ENCODE data around the gene EPN1. TPM values are rescaled to one million over a fixed set of nuclear protein-coding genes. Genes with fewer than 3 reads are reported as not detected.
A peak's percentile ranks its signal among the peaks of the same experiment; 100 is the strongest.

The EPN1 gene
- polyA plus RNA-seq, 1 of the 3 experiments (the other 2 are of a cell fraction): 134 TPM

- Histone ChIP-seq H3K9me3 (no peaks in the 10 kb centered on the region), H3K27ac (ENCODE audit: low read depth in 2 of 2, low read length in 1 of 2) (peak overlapping the region in 1 of 2 experiments; percentile 94; a peak in 1 of 4 replicates), H3K79me2 (ENCODE audit: insufficient read depth) (peaks cover 33% of the 10 kb centered on the region), H3K4me1 (ENCODE audit: control insufficient read depth in 1 of 2, insufficient read depth in 2 of 2, low read depth in 1 of 2, low read length in 1 of 2) (peaks cover 5 to 35% of the 10 kb centered on the region in 2 experiments; a peak in 2 of 4 replicates), H3F3A (replicated peaks; ENCODE audit: insufficient read depth) (peaks cover 17% of the 10 kb centered on the region), H3K4me3 (ENCODE audit: low read depth in 2 of 2, low read length in 1 of 2) (peak overlapping the region; percentile 77 to 82), H3K9me2 (no peaks in the 10 kb centered on the region), H3K36me3 (replicated peaks in 1 of 2; ENCODE audit: control insufficient read depth in 1 of 2, insufficient read depth in 2 of 2, low read length in 1 of 2) (peaks cover 3 to 30% of the 10 kb centered on the region in 2 experiments), H2AFZ (ENCODE audit: low read depth) (no peak overlapping the region), H3K27me3 (ENCODE audit: insufficient read depth) (no peaks in the 10 kb centered on the region), H4K20me1 (ENCODE audit: insufficient read depth) (no peaks in the 10 kb centered on the region), H3K9ac (peak overlapping the region; percentile 77), H3K4me2 (peak overlapping the region; percentile 96)
- WGBS (ENCODE audit: low lambda C conversion rate): 64% methylated on average over 11 of the region's 25 CpGs
- ChIA-PET CTCF (interaction anchor here (0.7 to 4.5 kb wide), 5 partner anchors 9 to 508 kb away, joined by 3 to 30 read pairs (median 4); no protein-coding TSS in a partner anchor), POLR2A (no interaction called here)
- no peak for TF ChIP-seq RXRA (IDR thresholded peaks at IDR 0.05; ENCODE audit: borderline replicate concordance, low read depth)
- TF ChIP-seq, protein P1, sequence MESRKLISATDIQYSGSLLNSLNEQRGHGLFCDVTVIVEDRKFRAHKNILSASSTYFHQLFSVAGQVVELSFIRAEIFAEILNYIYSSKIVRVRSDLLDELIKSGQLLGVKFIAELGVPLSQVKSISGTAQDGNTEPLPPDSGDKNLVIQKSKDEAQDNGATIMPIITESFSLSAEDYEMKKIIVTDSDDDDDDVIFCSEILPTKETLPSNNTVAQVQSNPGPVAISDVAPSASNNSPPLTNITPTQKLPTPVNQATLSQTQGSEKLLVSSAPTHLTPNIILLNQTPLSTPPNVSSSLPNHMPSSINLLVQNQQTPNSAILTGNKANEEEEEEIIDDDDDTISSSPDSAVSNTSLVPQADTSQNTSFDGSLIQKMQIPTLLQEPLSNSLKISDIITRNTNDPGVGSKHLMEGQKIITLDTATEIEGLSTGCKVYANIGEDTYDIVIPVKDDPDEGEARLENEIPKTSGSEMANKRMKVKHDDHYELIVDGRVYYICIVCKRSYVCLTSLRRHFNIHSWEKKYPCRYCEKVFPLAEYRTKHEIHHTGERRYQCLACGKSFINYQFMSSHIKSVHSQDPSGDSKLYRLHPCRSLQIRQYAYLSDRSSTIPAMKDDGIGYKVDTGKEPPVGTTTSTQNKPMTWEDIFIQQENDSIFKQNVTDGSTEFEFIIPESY (IDR thresholded peaks at IDR 0.05; ENCODE audit: borderline replicate concordance, low read depth): no peak
- DNase-seq: peak; percentile 41
Measured at GRCh38 chr19:55648585-55649267, 26.3 kb upstream of the EPN1 start.

GRCh38 chr19:55649268-55650125, 25.5 kb upstream of the EPN1 start:
- no peak overlapping the region; a peak in 1 of 4 replicates for H3K27ac ChIP-seq (ENCODE audit: low read depth in 2 of 2, low read length in 1 of 2)
- H3F3A ChIP-seq (replicated peaks; ENCODE audit: insufficient read depth): peaks cover 17% of the 10 kb centered on the region
- no peaks in the 10 kb centered on the region for H3K27me3 ChIP-seq (ENCODE audit: insufficient read depth)
- H3K4me3 ChIP-seq (ENCODE audit: low read depth in 2 of 2, low read length in 1 of 2): peak overlapping the region in 1 of 2 experiments; percentile 82; a peak in 2 of 4 replicates
- peaks cover 25% of the 10 kb centered on the region for H3K79me2 ChIP-seq (ENCODE audit: insufficient read depth)
- H3K36me3 ChIP-seq (replicated peaks in 1 of 2; ENCODE audit: control insufficient read depth in 1 of 2, insufficient read depth in 2 of 2, low read length in 1 of 2): peaks cover 3 to 30% of the 10 kb centered on the region in 2 experiments
- peak overlapping the region; percentile 96 for H3K4me2 ChIP-seq
- H4K20me1 ChIP-seq (ENCODE audit: insufficient read depth): no peaks in the 10 kb centered on the region
- no peaks in the 10 kb centered on the region for H3K9me2 ChIP-seq
- TF ChIP-seq TAF1 (IDR thresholded peaks at IDR 0.05; ENCODE audit: borderline replicate concordance, low read depth, low read length) (no peak), POLR2AphosphoS5 (IDR thresholded peaks at IDR 0.05; ENCODE audit: low read depth, low read length) (no peak), EZH2phosphoT487 (IDR thresholded peaks at IDR 0.05; ENCODE audit: borderline replicate concordance, low read depth) (no peak), GATA2 (CRISPR knock-in tag; IDR thresholded peaks at IDR 0.05) (no peak), TCF12 (IDR thresholded peaks at IDR 0.05) (no peak), NRF1 (IDR thresholded peaks at IDR 0.05; ENCODE audit: low read depth, low read length) (no peak), NFIC (IDR thresholded peaks at IDR 0.05; ENCODE audit: borderline replicate concordance) (no peak), PBX3 (IDR thresholded peaks at IDR 0.05) (no peak), RFX5 (IDR thresholded peaks at IDR 0.05; ENCODE audit: low read length) (no peak)
- TF ChIP-seq, protein P1 (IDR thresholded peaks at IDR 0.05; ENCODE audit: borderline replicate concordance, low read depth): no peak
- TF ChIP-seq, protein P2, sequence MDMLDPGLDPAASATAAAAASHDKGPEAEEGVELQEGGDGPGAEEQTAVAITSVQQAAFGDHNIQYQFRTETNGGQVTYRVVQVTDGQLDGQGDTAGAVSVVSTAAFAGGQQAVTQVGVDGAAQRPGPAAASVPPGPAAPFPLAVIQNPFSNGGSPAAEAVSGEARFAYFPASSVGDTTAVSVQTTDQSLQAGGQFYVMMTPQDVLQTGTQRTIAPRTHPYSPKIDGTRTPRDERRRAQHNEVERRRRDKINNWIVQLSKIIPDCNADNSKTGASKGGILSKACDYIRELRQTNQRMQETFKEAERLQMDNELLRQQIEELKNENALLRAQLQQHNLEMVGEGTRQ (IDR thresholded peaks at IDR 0.05; ENCODE audit: borderline replicate concordance, low read depth, low read length): no peak
- ChIA-PET CTCF (interaction anchor here (0.7 to 4.5 kb wide), 3 partner anchors 9 to 146 kb away, joined by 3 to 30 read pairs (median 3); no protein-coding TSS in a partner anchor), POLR2A (interaction anchor here (0.9 kb wide), 1 partner anchor 13 kb away, joined by 3 read pairs; no protein-coding TSS in a partner anchor)
- no peak for DNase-seq
- no peak overlapping the region for H2AFZ ChIP-seq (ENCODE audit: low read depth)
- no peaks in the 10 kb centered on the region for H3K9me3 ChIP-seq
- 0 out of 2 replicates have a peak overlapping the region, but pooled peaks have one; percentile 77 for H3K9ac ChIP-seq
- peaks cover 5 to 31% of the 10 kb centered on the region in 2 experiments; a peak in 2 of 4 replicates for H3K4me1 ChIP-seq (ENCODE audit: control insufficient read depth in 1 of 2, insufficient read depth in 2 of 2, low read depth in 1 of 2, low read length in 1 of 2)
- 97% methylated on average over 13 of the region's 17 CpGs for WGBS (ENCODE audit: low lambda C conversion rate)

Data from SK-N-SH (cell line).